ENCODE data around the gene DLX2. TPM values are rescaled to one million over a fixed set of nuclear protein-coding genes. Genes with fewer than 3 reads are reported as not detected.
"Not testable (repeated sequence)": the region's sequence is repeated elsewhere in the genome, so short reads cannot be mapped to it uniquely, and the experiment has no call there.

DLX2 gene
- total RNA-seq, result not detected

GRCh38 chr2:172102391-172103359, at the start of gene DLX2:
TSS of gene DLX2 (minus strand) at chr2:172102900. CDS start at chr2:172102538, 362 bp downstream.
- no peak within 1 kb of the TSS for H3K27ac Mint-ChIP-seq
- peaks cover 48% of the 10 kb centered on the region for H3K4me1 Mint-ChIP-seq
- peaks cover 93% of the 10 kb centered on the region for H3K27me3 Mint-ChIP-seq
- H3K4me3 Mint-ChIP-seq, result peak within 1 kb of the TSS; percentile 81
- peaks cover 1% of the 10 kb centered on the region for H3K36me3 Mint-ChIP-seq
- no peaks in the 10 kb centered on the region for H3K9me3 Mint-ChIP-seq
- DNase-seq, result peak; percentile 74

GRCh38 chr2:172147944-172148650, 45.4 kb upstream of the DLX2 start:
- no peak for DNase-seq
- no peak overlapping the region for H3K4me3 Mint-ChIP-seq
- H3K36me3 Mint-ChIP-seq, result peaks cover 4% of the 10 kb centered on the region
- no peak overlapping the region for H3K27ac Mint-ChIP-seq
- H3K27me3 Mint-ChIP-seq, result peaks cover 25% of the 10 kb centered on the region
- peaks cover 7% of the 10 kb centered on the region for H3K4me1 Mint-ChIP-seq
- peaks cover 6% of the 10 kb centered on the region for H3K9me3 Mint-ChIP-seq

- Mint-ChIP-seq H3K4me1 (peaks cover 6% of the 10 kb centered on the region), H3K9me3 (no peaks in the 10 kb centered on the region), H3K27me3 (peaks cover 6% of the 10 kb centered on the region), H3K27ac (no peak overlapping the region), H3K36me3 (no peaks in the 10 kb centered on the region), H3K4me3 (no peak overlapping the region)
- DNase-seq, result no peak
Measured at GRCh38 chr2:172143817-172144216, 41.1 kb upstream of the DLX2 start.

GRCh38 chr2:172138727-172139126, 36.0 kb upstream of the DLX2 start:
- H3K36me3 Mint-ChIP-seq, H3K9me3 Mint-ChIP-seq, H3K4me1 Mint-ChIP-seq, DNase-seq, H3K27me3 Mint-ChIP-seq, H3K4me3 Mint-ChIP-seq, H3K27ac Mint-ChIP-seq: not testable (repeated sequence)

GRCh38 chr2:172137943-172138342, 35.2 kb upstream of the DLX2 start:
- H3K27ac Mint-ChIP-seq, result no peak overlapping the region
- peaks cover 3% of the 10 kb centered on the region for H3K27me3 Mint-ChIP-seq
- no peaks in the 10 kb centered on the region for H3K9me3 Mint-ChIP-seq
- no peaks in the 10 kb centered on the region for H3K36me3 Mint-ChIP-seq
- H3K4me3 Mint-ChIP-seq, result no peak overlapping the region
- DNase-seq, result no peak
- no peaks in the 10 kb centered on the region for H3K4me1 Mint-ChIP-seq

GRCh38 chr2:172137109-172137508, 34.4 kb upstream of the DLX2 start:
- Mint-ChIP-seq H3K4me3 (no peak overlapping the region), H3K27me3 (peaks cover 3% of the 10 kb centered on the region)
- no peak for DNase-seq

GRCh38 chr2:172135446-172135845, 32.7 kb upstream of the DLX2 start:
- no peak for DNase-seq
- Mint-ChIP-seq H3K36me3 (no peaks in the 10 kb centered on the region), H3K9me3 (peaks cover 1% of the 10 kb centered on the region), H3K27ac (no peak overlapping the region), H3K4me1 (no peaks in the 10 kb centered on the region), H3K27me3 (peaks cover 3% of the 10 kb centered on the region), H3K4me3 (no peak overlapping the region)

More at GRCh38 chr2:172137109-172137508, 34.4 kb upstream of the DLX2 start:
- H3K9me3 Mint-ChIP-seq, result no peaks in the 10 kb centered on the region
- no peaks in the 10 kb centered on the region for H3K4me1 Mint-ChIP-seq
- no peak overlapping the region for H3K27ac Mint-ChIP-seq
- H3K36me3 Mint-ChIP-seq, result no peaks in the 10 kb centered on the region

GRCh38 chr2:172134270-172134669, 31.6 kb upstream of the DLX2 start:
- Mint-ChIP-seq H3K27ac (no peak overlapping the region), H3K27me3 (peaks cover 3% of the 10 kb centered on the region), H3K4me1 (no peaks in the 10 kb centered on the region), H3K9me3 (peaks cover 5% of the 10 kb centered on the region), H3K4me3 (no peak overlapping the region), H3K36me3 (peaks cover 5% of the 10 kb centered on the region)
- DNase-seq, result no peak

- peaks cover 3% of the 10 kb centered on the region for H3K27me3 Mint-ChIP-seq
- no peak overlapping the region for H3K27ac Mint-ChIP-seq
- no peak for DNase-seq
- peaks cover 5% of the 10 kb centered on the region for H3K36me3 Mint-ChIP-seq
- peaks cover 5% of the 10 kb centered on the region for H3K9me3 Mint-ChIP-seq
- H3K4me1 Mint-ChIP-seq, result no peaks in the 10 kb centered on the region
- H3K4me3 Mint-ChIP-seq, result no peak overlapping the region
Measured at GRCh38 chr2:172131713-172132555, 29.2 kb upstream of the DLX2 start.

GRCh38 chr2:172129404-172129803, 26.7 kb upstream of the DLX2 start:
- Mint-ChIP-seq H3K4me3 (no peak overlapping the region), H3K36me3 (peaks cover 5% of the 10 kb centered on the region), H3K4me1 (no peaks in the 10 kb centered on the region), H3K27ac (no peak overlapping the region), H3K27me3 (peaks cover 3% of the 10 kb centered on the region), H3K9me3 (peaks cover 5% of the 10 kb centered on the region)
- no peak for DNase-seq

- peaks cover 2% of the 10 kb centered on the region for H3K27me3 Mint-ChIP-seq
- no peak overlapping the region for H3K4me3 Mint-ChIP-seq
Measured at GRCh38 chr2:172128484-172128883, 25.8 kb upstream of the DLX2 start.

GRCh38 chr2:172120118-172120517, 17.4 kb upstream of the DLX2 start:
- Mint-ChIP-seq H3K36me3 (no peaks in the 10 kb centered on the region), H3K27me3 (peaks cover 8% of the 10 kb centered on the region), H3K27ac (no peak overlapping the region), H3K9me3 (peaks cover 2% of the 10 kb centered on the region), H3K4me1 (no peaks in the 10 kb centered on the region), H3K4me3 (no peak overlapping the region)
- DNase-seq, result no peak

More at GRCh38 chr2:172128484-172128883, 25.8 kb upstream of the DLX2 start:
- Mint-ChIP-seq H3K4me1 (no peaks in the 10 kb centered on the region), H3K27ac (no peak overlapping the region), H3K36me3 (peaks cover 5% of the 10 kb centered on the region), H3K9me3 (peaks cover 7% of the 10 kb centered on the region)
- DNase-seq, result no peak

- H3K9me3 Mint-ChIP-seq, result peaks cover 2% of the 10 kb centered on the region
- H3K4me1 Mint-ChIP-seq, result no peaks in the 10 kb centered on the region
- no peak overlapping the region for H3K4me3 Mint-ChIP-seq
- H3K27ac Mint-ChIP-seq, result no peak overlapping the region
- DNase-seq, result no peak
- peaks cover 17% of the 10 kb centered on the region for H3K27me3 Mint-ChIP-seq
- no peaks in the 10 kb centered on the region for H3K36me3 Mint-ChIP-seq
Measured at GRCh38 chr2:172119089-172119488, 16.4 kb upstream of the DLX2 start.

GRCh38 chr2:172116107-172116506, 13.4 kb upstream of the DLX2 start:
- Mint-ChIP-seq H3K4me3 (no peak overlapping the region), H3K4me1 (no peaks in the 10 kb centered on the region), H3K27ac (no peak overlapping the region), H3K27me3 (peaks cover 27% of the 10 kb centered on the region), H3K9me3 (no peaks in the 10 kb centered on the region), H3K36me3 (no peaks in the 10 kb centered on the region)
- no peak for DNase-seq

GRCh38 chr2:172114579-172114978, 11.9 kb upstream of the DLX2 start:
- H3K9me3 Mint-ChIP-seq, result no peaks in the 10 kb centered on the region
- no peak for DNase-seq
- H3K27me3 Mint-ChIP-seq, result peaks cover 34% of the 10 kb centered on the region
- H3K27ac Mint-ChIP-seq, result no peak overlapping the region
- H3K4me3 Mint-ChIP-seq, result no peak overlapping the region
- no peaks in the 10 kb centered on the region for H3K4me1 Mint-ChIP-seq
- no peaks in the 10 kb centered on the region for H3K36me3 Mint-ChIP-seq

Data from activated naive CD8-positive, alpha-beta T cell treated with anti-CD3 and anti-CD28 coated beads for 36 hours (primary cell).